SK-N-MC (cell line): ENCODE results near the gene MCCC2.

Experiments used
- EZH2 ChIP-seq: fragments of 200-600 bp; sonication (generic); IDR thresholded peaks from one replicate; pipeline ENCODE4 v1.6.1; 2017; ENCODE audit warnings: antibody characterized with exemption
- FOXP2 ChIP-seq: optimal IDR thresholded peaks from 2 replicates; pipeline ENCODE3; 2011; ENCODE audit warnings: mild to moderate bottlenecking, moderate library complexity; ENCODE audit not compliant: insufficient read depth; ENCODE audit errors: extremely low read length, control extremely low read depth
- POLR2AphosphoS5 ChIP-seq: IDR thresholded peaks from 2 replicates; pipeline ENCODE4 v1.6.1; 2012; ENCODE audit warnings: mild to moderate bottlenecking, low read depth, low read length, borderline replicate concordance

GRCh38 chr5:71621741-71622140 is 34.6 kb downstream of the MCCC2 start:
- no peak for TF ChIP-seq POLR2AphosphoS5
- no peak for TF ChIP-seq EZH2
- TF ChIP-seq FOXP2: no peak
